COLO829 (cell line): ENCODE measurements around the gene SCAMP5.

Experiments used
- DNase-seq: peaks from one replicate; pipeline ENCODE4 v3.0.0; 2012; ENCODE audit warnings: low spot score

Gene SCAMP5

DNA sequence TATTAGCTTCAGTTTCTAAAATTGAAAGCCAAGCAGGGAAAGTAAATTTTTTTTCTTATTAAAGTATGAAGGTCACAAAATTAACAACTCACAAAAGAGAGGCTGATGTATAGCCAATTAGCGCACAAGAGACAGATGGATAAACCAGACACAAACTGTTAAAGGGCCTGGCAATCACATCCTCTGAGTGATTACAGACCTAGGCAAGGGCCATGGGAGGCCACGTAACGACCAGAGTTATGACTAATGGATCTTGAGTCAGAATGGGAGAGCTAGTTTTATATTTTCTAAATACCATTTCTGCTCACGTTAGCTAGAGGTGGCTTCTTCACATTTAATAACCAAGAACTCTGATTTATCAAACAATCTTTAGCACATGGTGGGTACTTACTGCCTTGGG, 17.8 kb upstream of the SCAMP5 start:
- no peak for DNase-seq

DNA sequence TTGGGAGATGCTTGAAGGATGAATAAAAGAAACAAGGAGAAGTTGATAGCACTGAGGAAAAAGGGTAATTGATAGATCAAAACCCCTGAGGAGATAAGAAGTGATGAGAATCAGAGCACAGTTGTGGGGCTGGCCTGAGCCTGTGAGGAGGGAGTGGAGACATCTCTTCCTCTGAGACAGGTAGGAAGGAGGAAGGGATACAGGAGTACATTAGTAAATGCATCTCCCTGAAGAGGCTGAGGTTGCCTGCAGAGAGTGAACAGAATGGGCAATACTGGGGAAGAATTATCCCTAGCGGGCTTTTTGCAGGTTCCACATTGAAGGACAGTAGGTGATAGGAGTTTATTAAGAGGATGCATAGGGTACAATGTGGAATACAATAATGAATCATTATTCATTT, 17.3 kb upstream of the SCAMP5 start:
- DNase-seq, result no peak

DNA sequence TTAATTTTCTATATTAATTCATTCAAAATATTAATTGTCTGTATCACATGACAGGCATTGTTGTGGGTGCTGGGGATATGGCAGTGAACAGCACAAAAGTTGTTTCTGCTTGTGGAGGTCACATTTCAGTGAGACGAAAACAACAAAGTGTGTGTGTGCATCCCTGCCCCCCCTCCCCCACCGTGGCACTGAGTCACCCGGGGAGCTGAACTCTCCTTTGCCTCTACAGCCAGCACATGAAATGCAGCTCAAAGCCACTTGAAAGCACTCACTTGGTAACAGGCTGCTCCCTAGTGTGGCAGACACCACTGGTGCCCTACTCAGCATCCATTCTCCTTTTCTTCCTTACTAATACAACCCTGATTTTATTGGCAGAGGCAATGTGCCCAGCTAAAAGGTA, 16.9 kb upstream of the SCAMP5 start:
- peak; percentile 52 for DNase-seq

DNA sequence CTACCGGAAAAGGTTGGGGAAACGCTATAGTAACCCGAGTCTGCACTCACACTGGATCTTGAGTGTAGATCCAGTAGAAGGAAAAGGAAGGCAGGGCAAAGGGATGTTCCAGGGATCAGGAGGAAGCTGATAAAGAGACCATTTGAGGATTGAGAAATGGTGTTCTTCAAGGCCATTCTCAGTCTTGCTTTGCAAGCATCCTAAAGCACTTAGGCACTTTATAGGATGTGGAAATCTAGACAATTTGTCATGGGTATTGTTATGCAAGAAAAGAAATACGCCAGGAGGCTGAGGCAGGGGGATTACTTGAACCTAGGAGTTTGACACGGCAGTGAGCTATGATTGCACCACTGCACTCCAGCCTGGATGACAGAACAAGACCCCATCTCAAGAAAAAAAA, 13.2 kb upstream of the SCAMP5 start:
- DNase-seq, result no peak

GRCh38 chr15:74983725-74984231, 11.6 kb upstream of the SCAMP5 start:
- DNase-seq, result no peak

GRCh38 chr15:74988007-74988800, 7.2 kb upstream of the SCAMP5 start:
- no peak for DNase-seq

GRCh38 chr15:74989527-74989926, 5.8 kb upstream of the SCAMP5 start:
- DNase-seq, result no peak

DNA sequence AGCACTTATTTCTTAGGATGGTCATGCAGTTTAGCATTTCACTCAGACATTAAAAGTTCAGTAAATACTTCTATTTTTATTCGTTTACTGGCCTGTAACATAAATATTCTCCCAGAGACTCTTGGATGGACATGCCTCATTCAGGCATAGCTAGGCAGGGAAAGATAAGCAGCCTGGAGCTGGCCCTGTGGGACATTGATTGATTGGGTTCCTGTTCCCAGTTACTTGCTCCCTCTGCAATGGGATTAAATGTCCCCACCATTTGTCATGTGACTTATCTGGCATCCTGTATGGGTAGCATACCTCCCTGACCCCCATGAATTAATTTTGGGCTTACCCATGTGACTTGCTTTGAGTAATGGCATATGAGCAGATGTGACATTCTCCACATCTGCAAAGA, 2.7 kb upstream of the SCAMP5 start:
- DNase-seq, result no peak

- no peak for DNase-seq
Measured at GRCh38 chr15:74994236-74994635, 1.1 kb upstream of the SCAMP5 start.

DNA sequence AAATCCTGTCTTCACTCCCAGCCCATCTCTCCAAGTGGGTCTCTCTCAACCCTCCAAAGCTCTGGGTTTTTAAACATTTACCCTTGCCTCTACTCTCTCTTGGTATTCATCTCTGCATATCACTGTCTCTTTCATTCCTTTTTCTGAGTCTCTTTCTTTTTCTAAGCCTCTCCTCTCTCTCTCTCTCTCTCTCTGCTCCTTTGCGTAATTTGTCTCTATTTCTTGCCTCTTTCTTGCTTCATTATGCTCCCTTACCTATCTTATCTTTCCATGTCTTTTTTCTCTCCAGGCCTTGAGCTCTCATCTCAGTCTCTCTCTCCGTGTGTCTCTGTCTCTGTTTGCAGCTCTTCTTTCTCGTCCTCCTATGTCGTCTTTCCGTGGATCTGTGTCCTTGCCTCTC, 678 bp upstream of the SCAMP5 start:
- no peak for DNase-seq

- no peak for DNase-seq
Measured at GRCh38 chr15:74995779-74996765, 709 bp downstream of the SCAMP5 start.

GRCh38 chr15:74997141-74997540, 1.8 kb downstream of the SCAMP5 start:
- no peak for DNase-seq

DNA sequence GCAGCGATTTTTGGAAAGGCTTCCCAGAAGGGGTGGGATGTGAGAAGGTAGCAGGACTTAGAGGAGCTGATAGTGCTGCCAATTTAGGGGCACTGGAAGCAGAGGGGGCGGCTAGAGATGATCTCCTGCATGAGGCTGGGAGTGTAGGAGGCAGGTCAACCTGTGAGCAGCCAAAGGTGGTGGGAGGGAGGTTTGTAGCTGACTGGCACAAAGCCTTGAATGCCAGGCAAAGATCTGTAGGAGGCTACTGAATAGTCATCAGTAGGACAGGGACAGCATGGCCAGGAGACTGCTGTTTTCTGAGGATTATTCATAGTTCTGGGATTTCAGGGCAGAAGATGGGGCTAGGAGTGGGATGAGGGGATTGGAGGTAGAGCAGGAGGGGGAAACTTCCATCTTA, 2.2 kb downstream of the SCAMP5 start:
- no peak for DNase-seq

DNA sequence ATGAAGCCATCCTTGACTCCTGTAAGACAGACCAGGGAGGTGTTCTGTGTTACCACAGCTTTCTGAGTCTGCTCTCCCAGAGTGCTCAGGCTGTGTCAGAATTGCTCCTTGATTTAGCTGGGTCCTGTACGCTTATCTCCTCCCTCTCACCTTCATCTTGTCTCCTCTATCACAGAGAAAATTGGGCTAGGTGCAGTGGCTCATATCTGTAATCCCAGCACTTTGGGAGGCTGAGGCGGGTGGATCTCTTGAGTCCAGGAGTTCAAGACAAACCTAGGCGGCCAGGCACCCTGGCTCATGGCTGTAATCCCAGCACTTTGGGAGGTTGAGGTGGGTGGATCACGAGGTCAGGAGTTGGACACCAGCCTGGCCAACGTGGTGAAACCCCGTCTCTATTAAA, 5.9 kb downstream of the SCAMP5 start:
- DNase-seq, result no peak

GRCh38 chr15:75002398-75002797, 7.0 kb downstream of the SCAMP5 start:
- no peak for DNase-seq

- no peak for DNase-seq
Measured at GRCh38 chr15:75007216-75007615, 11.9 kb downstream of the SCAMP5 start.

- DNase-seq, result no peak
Measured at GRCh38 chr15:75008221-75008625, 12.9 kb downstream of the SCAMP5 start.

DNA sequence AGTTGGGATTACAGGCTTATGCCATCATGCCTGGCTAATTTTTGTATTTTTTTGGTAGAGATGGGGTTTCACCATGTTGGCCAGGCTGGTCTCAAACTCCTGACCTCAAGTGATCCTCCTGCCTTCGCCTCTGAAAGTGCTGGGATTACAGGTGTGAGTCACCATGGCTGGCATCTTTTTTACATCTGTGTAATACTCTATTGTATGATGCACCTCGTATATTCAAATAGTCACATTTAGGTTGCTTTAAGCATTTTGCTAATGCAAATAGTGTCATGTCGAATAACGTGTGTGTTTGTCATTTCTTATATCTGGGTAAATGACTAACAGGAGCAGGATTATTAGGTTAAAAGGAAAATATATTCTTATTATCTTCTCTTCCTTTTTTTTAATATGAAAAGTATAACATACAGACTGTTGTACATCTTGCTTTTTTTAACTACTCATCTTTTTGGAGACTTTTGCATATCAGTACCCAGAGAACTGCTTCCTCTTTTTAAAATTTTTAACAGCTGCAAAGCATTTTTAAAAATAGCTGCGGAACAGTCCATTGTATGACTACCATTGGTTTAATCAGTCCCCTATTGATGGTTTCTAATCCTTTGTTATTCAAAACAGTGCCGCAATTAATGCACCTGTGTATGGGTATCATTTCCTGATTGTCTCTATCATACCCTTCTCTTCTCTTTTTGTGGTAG, 13.4 kb downstream of the SCAMP5 start:
- no peak for DNase-seq

GRCh38 chr15:75016431-75016830, 21.1 kb downstream of the SCAMP5 start:
- DNase-seq, result no peak

- DNase-seq, result no peak
Measured at GRCh38 chr15:75019916-75020315, 24.6 kb downstream of the SCAMP5 start.

DNA sequence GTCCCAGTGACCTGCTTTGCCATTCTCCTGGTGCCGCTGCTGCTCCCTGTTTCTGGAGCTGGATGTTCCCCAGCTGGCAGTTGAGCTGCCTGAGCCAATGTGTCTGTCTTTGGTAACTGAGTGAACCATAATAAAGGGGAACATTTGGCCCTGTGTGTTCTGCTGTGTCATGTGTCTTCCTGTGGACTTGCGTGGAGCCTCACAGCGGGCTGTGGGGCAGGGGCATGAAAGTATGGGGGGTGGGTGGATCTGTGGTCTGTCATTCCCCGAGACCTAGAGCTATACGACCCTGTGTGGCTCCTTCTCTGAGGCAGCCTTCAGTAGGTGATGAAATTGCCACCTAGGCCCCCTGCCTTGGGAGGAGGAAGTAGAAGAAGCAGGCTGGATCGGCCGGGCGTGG, 26.0 kb downstream of the SCAMP5 start:
- DNase-seq, result no peak

GRCh38 chr15:75022783-75023180, 27.4 kb downstream of the SCAMP5 start:
- DNase-seq, result no peak
